ENCODE results near the gene SLC37A1. TPM values are rescaled to one million over a fixed set of nuclear protein-coding genes. Genes with fewer than 3 reads are reported as not detected.

Gene SLC37A1
- total RNA-seq, 3 donors from 2014 or later (not counting 1 experiment from before 2014, with no cell fraction given): 24.8 to 25.8 (median 25.3) TPM

DNA sequence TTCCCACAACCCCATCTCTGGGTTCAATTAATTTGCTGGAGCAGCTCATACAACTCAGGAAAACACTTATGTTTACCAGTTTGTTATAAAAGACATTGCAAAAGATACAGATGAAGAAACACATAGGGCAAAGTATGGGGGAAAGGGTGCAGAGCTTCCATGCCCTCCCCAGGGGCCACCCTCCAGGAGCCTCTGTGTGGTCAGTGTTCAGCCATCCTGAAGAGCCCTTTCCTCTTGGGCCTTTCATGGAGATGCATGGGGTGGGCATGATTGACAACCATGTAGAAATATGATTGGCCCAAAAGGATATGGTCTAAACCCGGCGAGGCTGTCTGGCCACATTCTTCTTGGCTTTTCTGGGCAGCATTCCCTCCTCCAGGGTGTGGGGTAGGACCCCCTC, 83.0 kb downstream of the SLC37A1 start:
- H3K4me3 ChIP-seq (ENCODE audit: low read length): no peak overlapping the region
- no peak overlapping the region for H3K27ac ChIP-seq (ENCODE audit: low read length)
- ATAC-seq: no peak
- intact Hi-C loops (cut with micrococcal nuclease): no loop called here
- H3K9me3 ChIP-seq (ENCODE audit: control insufficient read depth, insufficient read depth, low read length): no peaks in the 10 kb centered on the region
- no peaks in the 10 kb centered on the region for H3K36me3 ChIP-seq (ENCODE audit: control insufficient read depth, insufficient read depth, low read length)
- H3K4me1 Mint-ChIP-seq: no peaks in the 10 kb centered on the region
- no peak overlapping the region for H3K4me3 Mint-ChIP-seq
- H3K27ac Mint-ChIP-seq: no peak overlapping the region
- H3K27me3 Mint-ChIP-seq (ENCODE audit: low read depth in 2 of 2): peaks cover 8 to 21% of the 10 kb centered on the region in 2 donors
- WGBS (ENCODE audit: insufficient coverage): 100% methylated on average over 2 of the region's 2 CpGs
- H3K4me1 ChIP-seq (ENCODE audit: control insufficient read depth, insufficient read depth, low read length): peaks cover 5% of the 10 kb centered on the region
- H3K9me3 Mint-ChIP-seq: no peaks in the 10 kb centered on the region
- DNase-seq: no peak
- H3K27me3 ChIP-seq (ENCODE audit: control insufficient read depth, insufficient read depth, low read length): no peaks in the 10 kb centered on the region
- H3K36me3 Mint-ChIP-seq: no peaks in the 10 kb centered on the region
- TF ChIP-seq, protein P1, sequence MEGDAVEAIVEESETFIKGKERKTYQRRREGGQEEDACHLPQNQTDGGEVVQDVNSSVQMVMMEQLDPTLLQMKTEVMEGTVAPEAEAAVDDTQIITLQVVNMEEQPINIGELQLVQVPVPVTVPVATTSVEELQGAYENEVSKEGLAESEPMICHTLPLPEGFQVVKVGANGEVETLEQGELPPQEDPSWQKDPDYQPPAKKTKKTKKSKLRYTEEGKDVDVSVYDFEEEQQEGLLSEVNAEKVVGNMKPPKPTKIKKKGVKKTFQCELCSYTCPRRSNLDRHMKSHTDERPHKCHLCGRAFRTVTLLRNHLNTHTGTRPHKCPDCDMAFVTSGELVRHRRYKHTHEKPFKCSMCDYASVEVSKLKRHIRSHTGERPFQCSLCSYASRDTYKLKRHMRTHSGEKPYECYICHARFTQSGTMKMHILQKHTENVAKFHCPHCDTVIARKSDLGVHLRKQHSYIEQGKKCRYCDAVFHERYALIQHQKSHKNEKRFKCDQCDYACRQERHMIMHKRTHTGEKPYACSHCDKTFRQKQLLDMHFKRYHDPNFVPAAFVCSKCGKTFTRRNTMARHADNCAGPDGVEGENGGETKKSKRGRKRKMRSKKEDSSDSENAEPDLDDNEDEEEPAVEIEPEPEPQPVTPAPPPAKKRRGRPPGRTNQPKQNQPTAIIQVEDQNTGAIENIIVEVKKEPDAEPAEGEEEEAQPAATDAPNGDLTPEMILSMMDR (IDR thresholded peaks at IDR 0.05): no peak

DNA sequence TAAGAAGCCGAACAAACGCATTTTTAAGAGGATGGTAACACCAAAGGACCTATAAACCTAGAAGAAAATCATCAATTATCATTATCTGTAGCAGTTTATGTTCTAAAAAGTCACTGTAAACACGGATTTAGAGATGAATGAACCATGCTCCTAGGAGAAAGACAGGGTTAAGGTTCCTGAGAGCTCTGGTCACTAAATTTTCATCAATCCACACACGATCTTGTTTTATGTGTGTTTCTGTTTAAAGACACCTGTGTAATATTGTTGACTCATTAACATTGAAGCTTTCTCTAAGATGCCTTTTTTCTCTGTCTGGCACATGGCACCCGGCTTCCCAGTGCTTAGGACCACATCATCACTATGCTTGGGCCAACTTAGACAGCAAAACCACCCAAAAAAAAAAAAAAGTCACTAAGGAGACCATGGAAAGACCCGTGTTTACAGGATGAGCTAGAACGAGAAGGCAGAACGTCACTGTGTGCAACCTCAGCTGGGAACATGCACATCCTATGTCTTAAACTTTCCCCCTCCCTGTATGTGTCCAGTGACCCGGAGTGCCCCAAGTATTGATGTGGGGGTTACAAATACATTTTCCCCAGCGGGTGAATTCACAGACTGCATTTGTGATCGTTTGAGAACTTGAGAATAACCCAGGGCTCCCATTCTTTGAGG, 84.0 kb downstream of the SLC37A1 start:
- H3K9me3 Mint-ChIP-seq: no peaks in the 10 kb centered on the region
- Histone ChIP-seq H3K27ac (ENCODE audit: low read length) (no peak overlapping the region), H3K9me3 (ENCODE audit: control insufficient read depth, insufficient read depth, low read length) (no peaks in the 10 kb centered on the region), H3K27me3 (ENCODE audit: control insufficient read depth, insufficient read depth, low read length) (no peaks in the 10 kb centered on the region), H3K4me1 (ENCODE audit: control insufficient read depth, insufficient read depth, low read length) (peaks cover 5% of the 10 kb centered on the region), H3K4me3 (ENCODE audit: low read length) (no peak overlapping the region), H3K36me3 (ENCODE audit: control insufficient read depth, insufficient read depth, low read length) (no peaks in the 10 kb centered on the region)
- WGBS (ENCODE audit: insufficient coverage): 76% methylated on average over 8 of the region's 11 CpGs
- intact Hi-C loops (cut with micrococcal nuclease): no loop called here
- no peak for ATAC-seq
- no peaks in the 10 kb centered on the region for H3K36me3 Mint-ChIP-seq
- H3K4me3 Mint-ChIP-seq: no peak overlapping the region
- DNase-seq: no peak
- peaks cover 1 to 19% of the 10 kb centered on the region in 2 donors for H3K27me3 Mint-ChIP-seq (ENCODE audit: low read depth in 2 of 2)
- H3K4me1 Mint-ChIP-seq: no peaks in the 10 kb centered on the region
- H3K27ac Mint-ChIP-seq: no peak overlapping the region
- TF ChIP-seq, protein P1 (IDR thresholded peaks at IDR 0.05): no peak

DNA sequence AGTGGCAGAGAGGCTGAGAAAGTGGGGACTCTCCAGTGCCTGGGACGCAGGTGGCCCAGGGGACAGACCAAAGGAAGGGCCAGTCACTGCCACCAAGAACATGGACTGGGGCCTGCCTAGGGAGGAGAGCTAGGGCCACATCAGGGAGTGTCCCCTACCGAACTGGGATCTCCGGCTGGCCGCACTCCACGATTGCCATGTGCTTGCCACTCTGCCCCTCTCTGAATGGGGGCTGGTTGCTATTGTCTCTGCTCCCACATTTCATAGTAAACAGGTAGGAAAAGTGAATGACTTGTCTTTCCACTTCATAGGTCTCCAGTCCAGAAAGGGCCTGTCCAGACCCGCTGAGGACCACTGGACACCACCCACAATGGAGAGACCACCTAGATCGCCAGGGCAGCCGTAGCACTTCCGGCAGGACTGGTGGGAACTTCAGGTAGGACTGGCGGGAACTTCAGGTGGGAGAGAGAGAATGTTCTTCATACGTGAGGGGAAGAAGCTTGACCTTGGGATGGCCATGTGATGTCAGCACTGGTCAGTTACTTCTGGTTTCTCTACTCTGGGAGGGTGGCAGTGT, 84.6 kb downstream of the SLC37A1 start:
- Mint-ChIP-seq H3K9me3 (no peaks in the 10 kb centered on the region), H3K27ac (no peak overlapping the region), H3K4me1 (no peaks in the 10 kb centered on the region), H3K4me3 (no peak overlapping the region), H3K27me3 (ENCODE audit: low read depth in 2 of 2) (peaks cover 0 to 23% of the 10 kb centered on the region in 2 donors), H3K36me3 (no peaks in the 10 kb centered on the region)
- DNase-seq: no peak
- no peaks in the 10 kb centered on the region for H3K36me3 ChIP-seq (ENCODE audit: control insufficient read depth, insufficient read depth, low read length)
- no peaks in the 10 kb centered on the region for H3K9me3 ChIP-seq (ENCODE audit: control insufficient read depth, insufficient read depth, low read length)
- H3K4me1 ChIP-seq (ENCODE audit: control insufficient read depth, insufficient read depth, low read length): peaks cover 2% of the 10 kb centered on the region
- no peak overlapping the region for H3K4me3 ChIP-seq (ENCODE audit: low read length)
- intact Hi-C loops (cut with micrococcal nuclease): no loop called here
- no peak overlapping the region for H3K27ac ChIP-seq (ENCODE audit: low read length)
- TF ChIP-seq, protein P1 (IDR thresholded peaks at IDR 0.05): no peak
- WGBS (ENCODE audit: insufficient coverage): 94% methylated on average over 11 of the region's 11 CpGs
- ATAC-seq: no peak
- H3K27me3 ChIP-seq (ENCODE audit: control insufficient read depth, insufficient read depth, low read length): no peaks in the 10 kb centered on the region
